Peyer's patch (tissue), 4 donors: ENCODE measurements around the gene DCLRE1C. TPM values are rescaled to one million over a fixed set of nuclear protein-coding genes. Genes with fewer than 3 reads are reported as not detected.
"Not testable (repeated sequence)": the region's sequence is repeated elsewhere in the genome, so short reads cannot be mapped to it uniquely, and the experiment has no call there.

ENCODE experiments used
- DNase-seq, 3 donors: peaks; one replicate each; pipeline ENCODE4 v3.0.0-alpha.2; 2017 to 2019
- H3K27ac ChIP-seq, 4 donors: fragments of 200-600 bp; sonication (generic); one replicate each; pipeline ENCODE4 v1.5.1; 2016 to 2019
- H3K27me3 ChIP-seq, 2 donors: fragments of 200-600 bp; sonication (generic); one replicate each; pipeline ENCODE4 v1.5.1; 2019
- H3K36me3 ChIP-seq, 3 donors: fragments of 200-600 bp; sonication (generic); one replicate each; pipeline ENCODE4 v1.5.1; 2016 to 2019
- H3K4me1 ChIP-seq, 4 donors: fragments of 200-600 bp; sonication (generic); one replicate each; pipeline ENCODE4 v1.5.1; 2016 to 2019
- H3K4me3 ChIP-seq, 4 donors: fragments of 200-600 bp; sonication (generic); 1 replicate in 3 of 4; 2 replicates in 1 of 4; pipeline ENCODE4 v1.5.1; 2016 to 2019; ENCODE audit warnings: mild to moderate bottlenecking in 1 of 4
- H3K9me3 ChIP-seq, 4 donors: fragments of 200-600 bp; sonication (generic); one replicate each; pipeline ENCODE4 v1.5.1; 2016 to 2019; ENCODE audit warnings: mild to moderate bottlenecking in 1 of 4
- POLR2A ChIP-seq, 2 donors: fragments of 450-650 bp; IDR thresholded peaks; one replicate each; pipeline ENCODE4 v1.5.1; 2017; ENCODE audit warnings: antibody characterized with exemption in 2 of 2, mild to moderate bottlenecking in 2 of 2, moderate library complexity in 2 of 2
- total RNA-seq, 4 donors: library from RNA; depleted of rRNA; stranded (reverse); fragments of >200 nt; gene quantifications; one replicate each; pipeline ENCODE4 v1.1.0, GENCODE V29; 2016
- TF ChIP-seq, protein P1 (sequence below), 6 experiments: fragments of 450-650 bp in 4 of 6; fragments of 200-600 bp in 2 of 6; sonication (generic) in 1 of 6; IDR thresholded peaks; one replicate each; pipeline ENCODE4 v1.5.1; 2017 to 2019; ENCODE audit warnings: antibody characterized with exemption in 6 of 6, mild to moderate bottlenecking in 3 of 6, moderate library complexity in 1 of 6

Gene DCLRE1C
- total RNA-seq, 4 donors from 2014 or later, result 10.9 to 18.2 (median 16.5) TPM

- no peak overlapping the region for H3K4me3 ChIP-seq
- no peaks in the 10 kb centered on the region for H3K27me3 ChIP-seq
- TF ChIP-seq POLR2A (IDR thresholded peaks at IDR 0.05), result no peak
- TF ChIP-seq, protein P1, sequence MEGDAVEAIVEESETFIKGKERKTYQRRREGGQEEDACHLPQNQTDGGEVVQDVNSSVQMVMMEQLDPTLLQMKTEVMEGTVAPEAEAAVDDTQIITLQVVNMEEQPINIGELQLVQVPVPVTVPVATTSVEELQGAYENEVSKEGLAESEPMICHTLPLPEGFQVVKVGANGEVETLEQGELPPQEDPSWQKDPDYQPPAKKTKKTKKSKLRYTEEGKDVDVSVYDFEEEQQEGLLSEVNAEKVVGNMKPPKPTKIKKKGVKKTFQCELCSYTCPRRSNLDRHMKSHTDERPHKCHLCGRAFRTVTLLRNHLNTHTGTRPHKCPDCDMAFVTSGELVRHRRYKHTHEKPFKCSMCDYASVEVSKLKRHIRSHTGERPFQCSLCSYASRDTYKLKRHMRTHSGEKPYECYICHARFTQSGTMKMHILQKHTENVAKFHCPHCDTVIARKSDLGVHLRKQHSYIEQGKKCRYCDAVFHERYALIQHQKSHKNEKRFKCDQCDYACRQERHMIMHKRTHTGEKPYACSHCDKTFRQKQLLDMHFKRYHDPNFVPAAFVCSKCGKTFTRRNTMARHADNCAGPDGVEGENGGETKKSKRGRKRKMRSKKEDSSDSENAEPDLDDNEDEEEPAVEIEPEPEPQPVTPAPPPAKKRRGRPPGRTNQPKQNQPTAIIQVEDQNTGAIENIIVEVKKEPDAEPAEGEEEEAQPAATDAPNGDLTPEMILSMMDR (IDR thresholded peaks at IDR 0.05), result no peak
- no peak overlapping the region for H3K27ac ChIP-seq
- DNase-seq, result no peak
- peaks cover 0 to 15% (median 10%) of the 10 kb centered on the region in 4 donors for H3K4me1 ChIP-seq
- no peaks in the 10 kb centered on the region for H3K9me3 ChIP-seq
- H3K36me3 ChIP-seq, result peaks cover 0 to 31% (median 2%) of the 10 kb centered on the region in 3 donors
Measured at GRCh38 chr10:14949291-14949690, 4.6 kb downstream of the DCLRE1C start.

GRCh38 chr10:14947268-14947667 is 6.6 kb downstream of the DCLRE1C start:
- TF ChIP-seq, protein P1 (IDR thresholded peaks at IDR 0.05), result no peak
- TF ChIP-seq POLR2A (IDR thresholded peaks at IDR 0.05), result no peak
- H3K27ac ChIP-seq, result no peak overlapping the region
- H3K4me1 ChIP-seq, result peaks cover 0 to 7% (median 2%) of the 10 kb centered on the region in 4 donors
- DNase-seq, result no peak
- peaks cover 0 to 51% (median 2%) of the 10 kb centered on the region in 3 donors for H3K36me3 ChIP-seq
- no peaks in the 10 kb centered on the region for H3K9me3 ChIP-seq
- no peak overlapping the region for H3K4me3 ChIP-seq
- no peaks in the 10 kb centered on the region for H3K27me3 ChIP-seq

- Histone ChIP-seq H3K9me3 (no peaks in the 10 kb centered on the region), H3K4me3 (no peak overlapping the region), H3K27me3 (no peaks in the 10 kb centered on the region), H3K36me3 (peaks cover 0 to 57% (median 2%) of the 10 kb centered on the region in 3 donors), H3K4me1 (no peaks in the 10 kb centered on the region), H3K27ac (no peak overlapping the region)
- TF ChIP-seq, protein P1 (IDR thresholded peaks at IDR 0.05), result no peak
- TF ChIP-seq POLR2A (IDR thresholded peaks at IDR 0.05), result no peak
- no peak for DNase-seq
Measured at GRCh38 chr10:14945108-14945507, 8.8 kb downstream of the DCLRE1C start.

DNA sequence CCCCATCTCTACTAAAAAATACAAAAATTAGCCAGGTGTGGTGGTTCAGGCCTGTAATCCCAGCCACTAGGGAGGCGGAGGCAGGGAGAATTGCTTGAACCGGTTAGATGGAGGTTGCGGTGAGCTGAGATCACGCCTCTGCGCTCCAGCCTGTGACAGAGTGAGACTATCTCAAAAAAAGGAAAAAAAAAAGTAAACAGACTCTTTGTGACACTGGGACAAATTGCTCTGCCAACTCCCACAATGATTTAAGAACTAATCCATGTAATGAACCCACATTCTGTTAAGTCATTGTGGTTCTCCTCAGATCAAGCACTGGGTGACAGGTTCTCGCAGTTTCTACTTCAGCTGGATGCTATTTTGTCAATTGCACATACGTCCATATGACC is 11.0 kb downstream of the DCLRE1C start:
- not testable (repeated sequence) for H3K4me1 ChIP-seq, DNase-seq, H3K9me3 ChIP-seq, H3K4me3 ChIP-seq, H3K27ac ChIP-seq, H3K27me3 ChIP-seq
- peaks cover 0 to 56% (median 2%) of the 10 kb centered on the region in 3 donors for H3K36me3 ChIP-seq

GRCh38 chr10:14942147-14942949 is 11.5 kb downstream of the DCLRE1C start:
- DNase-seq, result peak in 1 of 3 donors; percentile 28
- H3K9me3 ChIP-seq, H3K27ac ChIP-seq, H3K4me3 ChIP-seq, H3K27me3 ChIP-seq, H3K4me1 ChIP-seq: not testable (repeated sequence)
- H3K36me3 ChIP-seq, result peaks cover 0 to 51% (median under 1%) of the 10 kb centered on the region in 3 donors

DNA sequence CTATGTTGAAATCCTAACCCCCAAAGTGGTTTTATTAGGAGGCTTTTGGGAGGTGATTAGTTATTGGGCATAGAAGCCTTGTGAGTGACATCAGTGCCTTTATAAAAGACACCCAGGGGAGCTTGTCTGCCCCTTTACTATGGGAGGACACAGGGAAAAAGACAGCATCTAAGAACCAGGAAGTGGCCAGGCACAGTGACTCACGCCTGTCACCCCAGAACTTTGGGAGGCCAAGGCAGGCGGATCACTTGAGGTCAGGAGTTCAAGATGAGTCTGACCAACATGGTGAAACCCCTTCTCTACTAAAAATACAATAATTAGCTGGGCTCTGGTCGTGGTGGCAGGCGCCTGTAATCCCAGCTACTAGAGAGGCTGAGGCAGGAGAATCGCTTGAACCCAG is 14.9 kb downstream of the DCLRE1C start:
- not testable (repeated sequence) for H3K9me3 ChIP-seq, H3K27me3 ChIP-seq, H3K4me3 ChIP-seq, H3K27ac ChIP-seq, DNase-seq, H3K4me1 ChIP-seq
- peaks cover 0 to 47% (median 3%) of the 10 kb centered on the region in 3 donors for H3K36me3 ChIP-seq

- H3K9me3 ChIP-seq, result no peaks in the 10 kb centered on the region
- no peak for TF ChIP-seq POLR2A (IDR thresholded peaks at IDR 0.05)
- TF ChIP-seq, protein P1 (IDR thresholded peaks at IDR 0.05), result no peak
- H3K4me1 ChIP-seq, result no peaks in the 10 kb centered on the region
- no peak for DNase-seq
- no peak overlapping the region for H3K4me3 ChIP-seq
- H3K27ac ChIP-seq, result no peak overlapping the region
- H3K27me3 ChIP-seq, result no peaks in the 10 kb centered on the region
- H3K36me3 ChIP-seq, result peaks cover 0 to 48% (median 3%) of the 10 kb centered on the region in 3 donors
Measured at GRCh38 chr10:14936584-14936983, 17.3 kb downstream of the DCLRE1C start.
